SK-N-SH (cell line): Measurements from ENCODE around the gene SHROOM3. TPM values are rescaled to one million over a fixed set of nuclear protein-coding genes. Genes with fewer than 3 reads are reported as not detected.

Experiments
- CTCF ChIA-PET: fragments of 300-600, 350-600 bp; formaldehyde crosslinking; extraction: SDS; loops from one replicate; lab custom pipeline; 2021; lab: Yijun Ruan, JAX
- POLR2A ChIA-PET: fragments of 350-600 bp; sonication (Branson Sonifier 250); formaldehyde crosslinking; extraction: SDS; loops from one replicate; lab custom pipeline; 2020; ENCODE audit warnings: antibody characterized with exemption, inconsistent platforms; lab: Yijun Ruan, JAX
- DNase-seq: peaks from one replicate; pipeline ENCODE4 v3.0.0; 2012
- H2AFZ ChIP-seq: fragments of 200-600 bp; sonication (generic); 2 replicates; pipeline ENCODE4 v1.8.1; 2016; ENCODE audit warnings: antibody characterized with exemption, mild to moderate bottlenecking, low read depth
- H3F3A ChIP-seq: fragments of 200-600 bp; sonication (generic); replicated peaks from 2 replicates; pipeline ENCODE3; 2016; ENCODE audit warnings: antibody characterized with exemption, mild to moderate bottlenecking; ENCODE audit not compliant: insufficient read depth
- H3K27ac ChIP-seq, 2 experiments: fragments of 200-500 bp in 1 of 2; fragments of 200-600 bp in 1 of 2; sonication (Bioruptor generic) in 1 of 2; sonication (generic), shearing (Covaris generic) in 1 of 2; 2 replicates each; pipeline versions ENCODE4 v1.5.1 to v1.6.1; 2014 to 2016; ENCODE audit warnings: low read depth in 2 of 2, inconsistent platforms in 1 of 2, low read length in 1 of 2, mild to moderate bottlenecking in 1 of 2, mixed read lengths in 1 of 2
- H3K27me3 ChIP-seq: fragments of 200-600 bp; sonication (generic), shearing (Covaris generic); 2 replicates; pipeline ENCODE4 v1.6.1; 2016; ENCODE audit warnings: mixed run types; ENCODE audit not compliant: insufficient read depth
- H3K36me3 ChIP-seq, 2 experiments: fragments of 200-500 bp in 1 of 2; fragments of 200-600 bp in 1 of 2; sonication (Bioruptor generic) in 1 of 2; sonication (generic) in 1 of 2; replicated peaks in 1 of 2; 2 replicates each; pipeline versions ENCODE3 to v1.5.1; 2014 to 2016; ENCODE audit warnings: low read length in 1 of 2, mild to moderate bottlenecking in 1 of 2; ENCODE audit not compliant: insufficient read depth in 2 of 2, control insufficient read depth in 1 of 2
- H3K4me1 ChIP-seq, 2 experiments: fragments of 200-500 bp in 1 of 2; fragments of 200-600 bp in 1 of 2; sonication (Bioruptor generic) in 1 of 2; sonication (generic), shearing (Covaris generic) in 1 of 2; 2 replicates each; pipeline versions ENCODE4 v1.5.1 to v1.6.1; 2014 to 2016; ENCODE audit warnings: low read depth in 1 of 2, low read length in 1 of 2, mixed run types in 1 of 2; ENCODE audit not compliant: insufficient read depth in 2 of 2, control insufficient read depth in 1 of 2
- H3K4me2 ChIP-seq: fragments of 200-600 bp; sonication (generic), shearing (Covaris generic); 2 replicates; pipeline ENCODE4 v1.6.1; 2017; ENCODE audit warnings: mixed run types
- H3K4me3 ChIP-seq, 2 experiments: fragments of 200-500 bp in 1 of 2; fragments of 200-600 bp in 1 of 2; sonication (Bioruptor generic) in 1 of 2; sonication (generic), shearing (Covaris generic) in 1 of 2; 2 replicates each; pipeline versions ENCODE4 v1.5.1 to v1.8.1; 2014 to 2016; ENCODE audit warnings: low read depth in 2 of 2, inconsistent platforms in 1 of 2, low read length in 1 of 2, mild to moderate bottlenecking in 1 of 2, mixed read lengths in 1 of 2, moderate library complexity in 1 of 2
- H3K79me2 ChIP-seq: fragments of 200-600 bp; sonication (generic); 2 replicates; pipeline ENCODE4 v1.8.1; 2017; ENCODE audit warnings: mild to moderate bottlenecking; ENCODE audit not compliant: insufficient read depth
- H3K9ac ChIP-seq: fragments of 200-600 bp; sonication (generic); 2 replicates; pipeline ENCODE4 v1.6.1; 2017; ENCODE audit warnings: mixed run types
- H3K9me2 ChIP-seq: fragments of 200-600 bp; sonication (generic); 2 replicates; pipeline ENCODE4 v1.6.1; 2017; ENCODE audit warnings: mixed run types
- H3K9me3 ChIP-seq: fragments of 200-600 bp; sonication (generic); 2 replicates; pipeline ENCODE4 v1.6.1; 2017; ENCODE audit warnings: mixed run types, mild to moderate bottlenecking, moderate library complexity
- H4K20me1 ChIP-seq: fragments of 200-600 bp; sonication (generic); 2 replicates; pipeline ENCODE4 v1.6.1; 2017; ENCODE audit warnings: mild to moderate bottlenecking, mixed run types; ENCODE audit not compliant: insufficient read depth
- CHD2 ChIP-seq: fragments of 150-350 bp; IDR thresholded peaks from 2 replicates; pipeline ENCODE4 v1.6.1; 2018; ENCODE audit warnings: low read length; ENCODE audit not compliant: partially characterized antibody
- EZH2phosphoT487 ChIP-seq: fragments of 200-600 bp; sonication (generic); IDR thresholded peaks from 2 replicates; pipeline ENCODE4 v1.6.1; 2017; ENCODE audit warnings: low read depth, mixed run types, mild to moderate bottlenecking, antibody characterized with exemption, moderate library complexity, borderline replicate concordance
- FOXJ3 ChIP-seq: sonication (generic); formaldehyde crosslinking; IDR thresholded peaks from 2 replicates; pipeline ENCODE4 v1.5.1; 2020; ENCODE audit warnings: mild to moderate bottlenecking, missing genetic modification reagents
- IRF3 ChIP-seq: fragments of 150-350 bp; IDR thresholded peaks from 2 replicates; pipeline ENCODE4 v1.6.1; 2016; ENCODE audit warnings: mild to moderate bottlenecking, low read depth, low read length
- MEF2A ChIP-seq: IDR thresholded peaks from 2 replicates; pipeline ENCODE4 v1.4.0; 2012; ENCODE audit warnings: low read depth, borderline replicate concordance
- MXI1 ChIP-seq: IDR thresholded peaks from 2 replicates; pipeline ENCODE4 v1.6.1; 2012; ENCODE audit warnings: mild to moderate bottlenecking, low read depth, low read length, improper control_type of control experiment
- NFIC ChIP-seq: IDR thresholded peaks from 2 replicates; pipeline ENCODE4 v1.4.0; 2012; ENCODE audit warnings: borderline replicate concordance
- PBX3 ChIP-seq: IDR thresholded peaks from 2 replicates; pipeline ENCODE4; 2012
- RCOR1 ChIP-seq: fragments of 150-350 bp; IDR thresholded peaks from 2 replicates; pipeline ENCODE4 v1.6.1; 2017; ENCODE audit warnings: antibody characterized with exemption, low read length
- REST ChIP-seq: IDR thresholded peaks from 2 replicates; pipeline ENCODE4 v1.6.1; 2012; ENCODE audit warnings: mild to moderate bottlenecking, low read depth, low read length, moderate library complexity
- RXRA ChIP-seq: IDR thresholded peaks from 2 replicates; pipeline ENCODE4 v1.4.0; 2012; ENCODE audit warnings: low read depth, mild to moderate bottlenecking, borderline replicate concordance
- SIN3A ChIP-seq: IDR thresholded peaks from 2 replicates; pipeline ENCODE4 v1.6.1; 2012; ENCODE audit warnings: low read depth, mild to moderate bottlenecking, low read length, moderate library complexity, borderline replicate concordance
- SMC3 ChIP-seq: IDR thresholded peaks from 2 replicates; pipeline ENCODE4 v1.6.1; 2012; ENCODE audit warnings: low read depth, low read length, improper control_type of control experiment
- TAF1 ChIP-seq: IDR thresholded peaks from 2 replicates; pipeline ENCODE4 v1.6.1; 2012; ENCODE audit warnings: low read depth, mild to moderate bottlenecking, low read length, moderate library complexity, borderline replicate concordance
- TCF12 ChIP-seq: IDR thresholded peaks from 2 replicates; pipeline ENCODE4 v1.4.0; 2012
- USF1 ChIP-seq: IDR thresholded peaks from 2 replicates; pipeline ENCODE4 v1.4.0; 2012; ENCODE audit warnings: low read depth, borderline replicate concordance
- YY1 ChIP-seq: IDR thresholded peaks from 2 replicates; pipeline ENCODE4 v1.4.0; 2012; ENCODE audit warnings: low read depth, mild to moderate bottlenecking
- WGBS: methylation state at CpG from one replicate; pipeline ENCODE4 v1.1.6; 2017; ENCODE audit warnings: low lambda C conversion rate; 5-methylcytosine and 5-hydroxymethylcytosine counted together
- polyA plus RNA-seq, 3 experiments: library from polyadenylated mRNA; depleted of rRNA; stranded (reverse); fragments of >200 nt; gene quantifications; 2 replicates each; pipeline ENCODE4 v1.2.3, GENCODE V29; 2012

SHROOM3 gene
- polyA plus RNA-seq, 1 of the 3 experiments (the other 2 are of a cell fraction): 4.3 TPM

- Histone ChIP-seq H3K9me3 (no peaks in the 10 kb centered on the region), H3K79me2 (no peaks in the 10 kb centered on the region), H3F3A (peaks cover 6% of the 10 kb centered on the region), H2AFZ (no peak overlapping the region)
- DNase-seq: no peak
- no peak for TF ChIP-seq CHD2
- TF ChIP-seq YY1: no peak
- TF ChIP-seq EZH2phosphoT487: no peak
- TF ChIP-seq MEF2A: no peak
- TF ChIP-seq RXRA: no peak
- no peak for TF ChIP-seq TCF12
- TF ChIP-seq MXI1: no peak
- no peak for TF ChIP-seq USF1
- TF ChIP-seq TAF1: no peak
- TF ChIP-seq RCOR1: no peak
- TF ChIP-seq NFIC: no peak
- TF ChIP-seq REST: no peak
- TF ChIP-seq PBX3: no peak
- TF ChIP-seq SMC3: no peak
- TF ChIP-seq SIN3A: no peak
- TF ChIP-seq IRF3: no peak
- no peak for TF ChIP-seq FOXJ3
- TF ChIP-seq, all 33 proteins: peak for 0
- ChIA-PET CTCF (interaction anchor here (0.9 to 2.3 kb wide), 3 partner anchors 12 to 217 kb away, joined by 5 to 7 read pairs (median 5); no protein-coding TSS in a partner anchor), POLR2A (no interaction called here)
- peaks cover 5 to 10% of the 10 kb centered on the region in 2 experiments; a peak in 3 of 4 replicates for H3K4me1 ChIP-seq
- 92% methylated on average over 2 of the region's 2 CpGs for WGBS
- H4K20me1 ChIP-seq: no peaks in the 10 kb centered on the region
- H3K27me3 ChIP-seq: no peaks in the 10 kb centered on the region
- peaks cover 0 to 7% of the 10 kb centered on the region in 2 experiments for H3K36me3 ChIP-seq
- H3K9me2 ChIP-seq: no peaks in the 10 kb centered on the region
- H3K9ac ChIP-seq: no peak overlapping the region
- H3K4me3 ChIP-seq: no peak overlapping the region
- H3K27ac ChIP-seq: no peak overlapping the region; a peak in 1 of 4 replicates
- H3K4me2 ChIP-seq: no peak overlapping the region
Observed at GRCh38 chr4:76515975-76516843, 81.2 kb downstream of the SHROOM3 start.
